K562 (cell line): Measurements from ENCODE around the gene USP20. TPM values are rescaled to one million over a fixed set of nuclear protein-coding genes. Genes with fewer than 3 reads are reported as not detected.

ENCODE experiments used
- AFF1 ChIP-seq, 2 experiments: fragments of 450-650 bp; IDR thresholded peaks; 2 replicates each; pipeline ENCODE4 v1.6.1; 2018; ENCODE audit warnings: mild to moderate bottlenecking in 2 of 2, low read depth in 1 of 2; ENCODE audit not compliant: partially characterized antibody in 2 of 2
- CREB3 ChIP-seq: fragments of 450-650 bp; conservative IDR thresholded peaks from 2 replicates; pipeline ENCODE4 v1.6.1; 2016; ENCODE audit warnings: missing genetic modification characterization, low read depth, mild to moderate bottlenecking, missing compliant biosample characterization, moderate library complexity
- EP400 ChIP-seq: fragments of 450-650 bp; IDR thresholded peaks from 2 replicates; pipeline ENCODE4 v1.6.1; 2017; ENCODE audit warnings: antibody characterized with exemption, mild to moderate bottlenecking, moderate library complexity
- HDAC6 ChIP-seq: IDR thresholded peaks from 2 replicates; pipeline ENCODE4 v1.6.1; 2012; ENCODE audit warnings: low read depth, mild to moderate bottlenecking, control low read depth, inconsistent platforms, low read length, moderate library complexity
- KLF1 ChIP-seq: fragments of 450-650 bp; IDR thresholded peaks from 2 replicates; pipeline ENCODE4 v1.6.1; 2016; ENCODE audit warnings: missing genetic modification characterization, missing compliant biosample characterization
- MAFG ChIP-seq: fragments of 450-650 bp; conservative IDR thresholded peaks from 2 replicates; pipeline ENCODE4 v1.6.1; 2016; ENCODE audit warnings: missing genetic modification characterization, missing compliant biosample characterization
- SAFB2 ChIP-seq: fragments of 200-400 bp; formaldehyde crosslinking; IDR thresholded peaks from 2 replicates; pipeline ENCODE4 v1.6.1; 2018; ENCODE audit warnings: borderline replicate concordance, low read length, low read depth, moderate library complexity; ENCODE audit not compliant: severe bottlenecking
- SIN3B ChIP-seq: fragments of 450-650 bp; IDR thresholded peaks from 2 replicates; pipeline ENCODE4 v1.6.1; 2017; ENCODE audit warnings: low read depth, mild to moderate bottlenecking, moderate library complexity
- ZNF133 ChIP-seq: fragments of 250-450 bp; sonication (Bioruptor Pico); IDR thresholded peaks from 2 replicates; pipeline ENCODE4 v1.4.0; 2020; ENCODE audit warnings: mild to moderate bottlenecking
- ZNF318 ChIP-seq, 2 experiments: fragments of 450-650 bp; IDR thresholded peaks; 2 replicates each; pipeline ENCODE4 v1.6.1; 2016; ENCODE audit warnings: mild to moderate bottlenecking in 2 of 2, borderline replicate concordance in 1 of 2, low read depth in 1 of 2, moderate library complexity in 1 of 2
- ZNF780A ChIP-seq: fragments of 250-450 bp; sonication (Bioruptor Pico); IDR thresholded peaks from 2 replicates; pipeline ENCODE4 v1.5.0; 2021; ENCODE audit warnings: mild to moderate bottlenecking
- ZNF79 ChIP-seq: fragments of 250-450 bp; sonication (Bioruptor Pico); IDR thresholded peaks from 2 replicates; pipeline ENCODE4 v1.4.0; 2020; ENCODE audit warnings: low read depth, mild to moderate bottlenecking, moderate library complexity
- polyA plus RNA-seq, 8 experiments: library from polyadenylated mRNA; depleted of rRNA in 4 of 8; stranded (reverse) in 5 of 8; unstranded in 3 of 8; fragments of >200 nt; fragmentation: Nextera tagmentation in 2 of 8; fragmentation: Illumina TruSeq in 1 of 8; extraction: Ambion mirVana in 2 of 8; extraction: Trizol in 1 of 8; gene quantifications; 2 replicates each; pipeline versions ENCODE4 v1.2.1 to v1.2.3, GENCODE V29; 2011 to 2014; ENCODE audit warnings: inconsistent platforms in 1 of 8, missing spikeins in 1 of 8
- total RNA-seq, 7 experiments: library from RNA; depleted of rRNA in 6 of 7; stranded (reverse); fragments of >200 nt in 6 of 7; fragmentation: Illumina TruSeq in 2 of 7; extraction: Trizol in 2 of 7; gene quantifications; 2 replicates each; pipeline versions ENCODE4 v1.2.1 to v1.2.3, GENCODE V29; 2011 to 2021; ENCODE audit warnings: low replicate concordance in 1 of 7

The USP20 gene
- total and polyA plus RNA-seq, 9 of the 15 experiments (the other 6 are each of a cell fraction or from before 2014, with no cell fraction given): 1.9 to 136 (median 49.1) TPM

GRCh38 chr9:129875181-129875611 is 39.9 kb downstream of the USP20 start (continued):
- TF ChIP-seq ZNF318 (IDR thresholded peaks at IDR 0.05; ENCODE audit: borderline replicate concordance in 1 of 2, low read depth in 1 of 2) (no peak), ZNF133 (CRISPR knock-in tag) (no peak), AFF1 (IDR thresholded peaks at IDR 0.05; ENCODE audit: low read depth in 1 of 2, partially characterized antibody in 2 of 2) (no peak), ZNF780A (CRISPR knock-in tag) (no peak), EP400 (no peak), MAFG (tag) (no peak), KLF1 (no peak), SAFB2 (no peak), ZNF79 (CRISPR knock-in tag) (no peak), HDAC6 (no peak), SIN3B (no peak), CREB3 (tag) (no peak)
